ENCODE measurements around the gene KIF4A. TPM values are rescaled to one million over a fixed set of nuclear protein-coding genes. Genes with fewer than 3 reads are reported as not detected.
A peak's percentile ranks its signal among the peaks of the same experiment; 100 is the strongest.

Gene KIF4A
- total RNA-seq, 4 donors from 2014 or later: 0.59 TPM; not detected in 3

DNA sequence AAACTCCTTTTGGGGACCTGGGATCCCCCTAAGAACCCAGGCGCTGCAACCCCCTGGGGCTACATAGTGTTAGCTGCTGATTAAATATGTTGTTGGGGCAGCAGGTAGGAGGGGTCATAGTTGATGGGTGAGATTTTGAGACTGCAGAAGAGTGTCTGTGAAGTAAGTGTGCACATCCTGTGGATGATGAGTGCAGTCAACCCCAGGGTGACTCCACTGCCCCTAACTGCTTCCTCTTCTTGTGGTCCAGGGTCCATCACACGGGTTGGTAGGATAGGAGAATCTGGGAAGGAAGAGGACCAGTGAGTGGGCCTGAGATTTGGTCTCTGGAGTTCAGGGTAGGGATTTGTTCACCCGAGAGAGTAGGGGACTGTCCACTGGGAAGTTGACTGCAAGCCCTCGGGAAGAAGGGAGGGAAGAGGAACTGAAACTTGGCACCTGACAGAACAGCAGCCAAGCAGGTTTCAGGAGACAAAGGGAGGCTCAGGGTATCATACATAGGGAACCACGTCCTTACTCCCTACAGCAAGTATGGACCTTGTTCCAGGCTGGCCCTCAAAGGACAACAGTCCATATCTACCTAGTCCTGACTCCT is 163.2 kb downstream of the KIF4A start:
- peak overlapping the region in 3 of 4 donors; percentile 37 to 64 (median 45) for H3K4me3 ChIP-seq
- 65 to 68% methylated on average over 4 to 5 of the region's 5 CpGs for WGBS, 2 donors

DNA sequence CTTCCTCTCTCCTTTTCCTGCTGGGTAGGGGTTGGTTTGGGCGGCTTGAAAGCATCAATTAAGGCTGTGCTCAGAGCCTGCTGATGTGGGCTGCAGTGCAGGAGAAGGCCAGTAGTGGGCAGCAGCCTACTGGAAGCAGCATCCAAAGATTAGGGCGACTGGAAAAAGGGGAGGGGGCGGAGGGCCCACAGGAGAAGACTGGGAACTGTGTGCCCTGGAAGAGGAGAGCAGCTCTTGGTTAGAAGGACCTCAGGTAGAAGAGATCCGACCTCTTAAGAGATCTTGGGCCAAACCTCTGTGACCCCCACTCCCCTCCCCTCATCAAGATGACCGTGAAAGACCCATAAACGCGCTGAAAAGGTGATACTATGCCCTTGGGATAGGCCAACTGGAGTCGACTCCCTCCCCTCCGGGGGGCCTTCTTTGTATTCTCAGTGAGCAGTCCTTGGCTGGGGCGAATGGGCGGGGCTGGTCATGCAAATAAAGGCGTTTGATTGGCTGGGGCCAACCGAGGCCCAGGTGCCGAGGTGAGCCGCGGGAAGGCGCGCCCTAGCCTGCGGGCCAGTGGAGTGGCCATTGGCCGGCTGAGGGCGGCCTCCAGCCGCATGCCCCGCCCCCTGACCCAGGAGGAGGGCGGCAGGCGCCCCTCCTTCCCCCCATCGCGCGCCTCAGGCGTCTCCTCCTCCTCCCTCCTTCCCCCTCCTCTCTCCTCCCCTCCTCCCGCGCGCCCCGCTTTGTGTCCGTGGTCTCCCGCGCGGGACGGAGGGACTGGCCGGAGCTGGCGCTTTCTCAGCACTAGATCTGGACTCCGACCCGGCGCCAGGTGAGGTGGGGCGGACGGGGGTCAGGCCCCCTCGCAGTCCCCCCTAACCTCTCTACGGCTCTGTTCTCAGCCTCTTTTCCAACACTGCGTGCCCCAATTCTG is 164.8 kb downstream of the KIF4A start:
- H3K36me3 ChIP-seq: no peaks in the 10 kb centered on the region
- TF ChIP-seq CTCF (IDR thresholded peaks at IDR 0.05) (peak; percentile 58 to 74 (median 72)), EP300 (IDR thresholded peaks at IDR 0.05) (no peak)
- 5 to 38% methylated on average over 14 to 34 of the region's 48 CpGs for WGBS, 2 donors
- peak overlapping the region; percentile 64 to 88 (median 82) for H3K27ac ChIP-seq
- no peaks in the 10 kb centered on the region for H3K9me3 ChIP-seq
- peak; percentile 34 to 57 for DNase-seq (ENCODE audit: low spot score in 2 of 2)
- peak overlapping the region; percentile 37 to 60 (median 49) for H3K4me3 ChIP-seq
- peaks cover 0 to 15% of the 10 kb centered on the region in 2 donors for H3K27me3 ChIP-seq
- peaks cover 0 to 27% (median 0%) of the 10 kb centered on the region in 4 donors for H3K4me1 ChIP-seq

More for the DNA sequence above, 163.2 kb downstream of the KIF4A start:
- no peaks in the 10 kb centered on the region for H3K9me3 ChIP-seq
- H3K27me3 ChIP-seq: peaks cover 0 to 15% of the 10 kb centered on the region in 2 donors
- H3K27ac ChIP-seq: no peak overlapping the region
- TF ChIP-seq EP300 (IDR thresholded peaks at IDR 0.05): no peak
- TF ChIP-seq CTCF (IDR thresholded peaks at IDR 0.05): no peak
- no peak for TF ChIP-seq POLR2A (IDR thresholded peaks at IDR 0.05)
- peaks cover 0 to 27% (median 0%) of the 10 kb centered on the region in 4 donors for H3K4me1 ChIP-seq
- no peak for DNase-seq (ENCODE audit: low spot score in 2 of 2)
- H3K36me3 ChIP-seq: no peaks in the 10 kb centered on the region

- no peaks in the 10 kb centered on the region for H3K36me3 ChIP-seq
- H3K9me3 ChIP-seq: no peaks in the 10 kb centered on the region
- 12 to 36% methylated on average over 32 of the region's 32 CpGs for WGBS, 2 donors
- DNase-seq (ENCODE audit: low spot score in 2 of 2): no peak
- no peak for TF ChIP-seq EP300 (IDR thresholded peaks at IDR 0.05)
- TF ChIP-seq CTCF (IDR thresholded peaks at IDR 0.05): no peak
- no peak for TF ChIP-seq POLR2A (IDR thresholded peaks at IDR 0.05)
- H3K27ac ChIP-seq: peak overlapping the region; percentile 64 to 88 (median 82)
- peaks cover 0 to 15% of the 10 kb centered on the region in 2 donors for H3K27me3 ChIP-seq
- H3K4me1 ChIP-seq: peaks cover 0 to 27% (median 0%) of the 10 kb centered on the region in 4 donors
- H3K4me3 ChIP-seq: peak overlapping the region; percentile 37 to 60 (median 49)
Measured at GRCh38 chrX:70455366-70456202, 165.7 kb downstream of the KIF4A start.

- Histone ChIP-seq H3K27ac (peak overlapping the region in 2 of 4 donors; percentile 81 to 88), H3K4me1 (peaks cover 0 to 27% (median 0%) of the 10 kb centered on the region in 4 donors)
Measured at GRCh38 chrX:70456256-70456655, 166.4 kb downstream of the KIF4A start.

More at GRCh38 chrX:70456256-70456655, 166.4 kb downstream of the KIF4A start:
- Histone ChIP-seq H3K9me3 (no peaks in the 10 kb centered on the region), H3K27me3 (peaks cover 0 to 15% of the 10 kb centered on the region in 2 donors), H3K4me3 (peak overlapping the region in 3 of 4 donors; percentile 9 to 60 (median 37)), H3K36me3 (no peaks in the 10 kb centered on the region)
- TF ChIP-seq EP300 (IDR thresholded peaks at IDR 0.05) (no peak), CTCF (IDR thresholded peaks at IDR 0.05) (no peak), POLR2A (IDR thresholded peaks at IDR 0.05) (no peak)
- 12 to 39% methylated on average over 2 of the region's 2 CpGs for WGBS, 2 donors
- no peak for DNase-seq (ENCODE audit: low spot score in 2 of 2)

Data from tibial nerve (tissue), 4 donors.